HG03520 (cell line): ENCODE measurements around the gene ACAT2.
"Not testable (repeated sequence)": the region's sequence is repeated elsewhere in the genome, so short reads cannot be mapped to it uniquely, and the experiment has no call there.

Experiments
- ATAC-seq: cut with Tn5 transposase; IDR thresholded peaks from one replicate; pipeline ENCODE4 v1.9.1; 2021; ENCODE audit warnings: mild to moderate bottlenecking, moderate library complexity; ENCODE audit not compliant: unreplicated experiment

ACAT2 gene

DNA sequence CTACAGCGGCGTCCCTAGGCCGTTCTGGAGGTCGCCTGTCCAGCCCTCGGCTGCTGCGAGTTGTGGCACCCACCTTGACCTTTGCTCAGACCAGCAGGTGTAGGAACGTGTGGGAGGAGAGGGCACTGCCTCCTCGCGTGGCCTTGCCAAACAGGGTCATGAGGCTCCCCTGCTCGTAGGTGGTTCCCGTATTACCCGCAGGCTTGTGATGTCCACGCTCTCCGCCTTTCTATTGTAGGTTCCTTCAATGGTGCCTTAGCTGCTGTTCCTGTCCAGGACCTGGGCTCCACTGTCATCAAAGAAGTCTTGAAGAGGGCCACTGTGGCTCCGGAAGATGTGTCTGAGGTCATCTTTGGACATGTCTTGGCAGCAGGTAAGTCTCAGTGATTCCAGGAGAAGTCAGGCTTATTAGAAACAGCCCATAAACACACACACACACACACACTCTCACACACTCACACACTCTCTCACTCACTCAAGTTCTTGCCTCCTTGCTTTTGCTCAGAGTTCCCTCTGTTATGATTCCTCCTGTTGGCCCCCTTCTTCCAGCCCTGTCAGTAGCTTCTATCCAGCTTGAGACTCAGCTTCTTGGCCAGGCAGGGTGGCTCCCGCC lies 942 bp downstream of the ACAT2 start:
- ATAC-seq: no peak

DNA sequence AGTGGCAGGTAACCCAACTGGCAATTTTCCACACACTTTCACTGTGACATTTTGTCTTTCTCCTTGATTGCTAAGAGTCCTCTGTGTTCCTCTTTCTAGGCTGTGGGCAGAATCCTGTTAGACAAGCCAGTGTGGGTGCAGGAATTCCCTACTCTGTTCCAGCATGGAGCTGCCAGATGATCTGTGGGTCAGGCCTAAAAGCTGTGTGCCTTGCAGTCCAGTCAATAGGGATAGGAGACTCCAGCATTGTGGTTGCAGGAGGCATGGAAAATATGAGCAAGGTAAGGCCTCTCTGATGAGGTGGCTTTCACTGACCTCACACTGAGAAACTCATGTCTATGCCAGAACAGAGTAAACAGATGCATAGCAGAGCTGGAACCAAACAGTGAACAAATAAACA lies 5.1 kb downstream of the ACAT2 start:
- no peak for ATAC-seq

DNA sequence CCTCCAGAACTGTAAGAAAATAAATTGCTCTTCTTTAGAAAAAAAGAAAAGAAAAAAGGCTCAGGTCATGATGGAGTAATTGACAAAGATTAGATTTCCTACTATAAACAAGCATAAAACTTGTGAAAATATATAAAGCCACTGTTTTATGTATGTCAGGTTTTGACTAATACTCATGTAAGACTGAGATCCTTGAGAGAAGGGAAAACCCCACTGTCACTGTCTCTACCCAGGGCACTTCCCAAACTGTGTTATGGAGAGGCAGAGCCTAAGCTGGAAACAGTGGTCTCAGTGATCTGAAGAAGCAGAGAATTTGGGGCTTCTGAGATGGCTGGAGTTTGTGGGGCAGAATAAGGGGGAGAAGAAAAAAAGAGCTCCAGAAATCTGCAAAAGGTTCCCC lies 7.6 kb downstream of the ACAT2 start:
- ATAC-seq: no peak

DNA sequence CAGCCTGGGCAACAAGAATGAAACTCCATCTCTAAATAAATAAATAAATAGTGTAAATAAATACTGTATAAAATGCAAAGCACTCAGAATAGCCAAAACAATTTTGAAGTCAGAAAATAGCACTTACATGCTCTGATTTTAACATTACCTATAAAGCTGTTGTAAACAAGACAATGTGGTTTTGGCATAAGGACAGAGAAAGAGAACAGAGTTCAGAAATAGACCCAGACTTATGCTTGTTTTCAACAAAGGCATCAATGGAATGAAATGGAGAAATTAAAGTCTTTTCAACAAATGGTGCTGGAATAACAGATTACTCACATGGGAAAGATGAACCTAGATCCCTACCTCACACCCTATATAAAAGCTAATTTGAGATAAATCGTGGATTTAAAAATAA lies 10.4 kb downstream of the ACAT2 start:
- ATAC-seq: no peak

DNA sequence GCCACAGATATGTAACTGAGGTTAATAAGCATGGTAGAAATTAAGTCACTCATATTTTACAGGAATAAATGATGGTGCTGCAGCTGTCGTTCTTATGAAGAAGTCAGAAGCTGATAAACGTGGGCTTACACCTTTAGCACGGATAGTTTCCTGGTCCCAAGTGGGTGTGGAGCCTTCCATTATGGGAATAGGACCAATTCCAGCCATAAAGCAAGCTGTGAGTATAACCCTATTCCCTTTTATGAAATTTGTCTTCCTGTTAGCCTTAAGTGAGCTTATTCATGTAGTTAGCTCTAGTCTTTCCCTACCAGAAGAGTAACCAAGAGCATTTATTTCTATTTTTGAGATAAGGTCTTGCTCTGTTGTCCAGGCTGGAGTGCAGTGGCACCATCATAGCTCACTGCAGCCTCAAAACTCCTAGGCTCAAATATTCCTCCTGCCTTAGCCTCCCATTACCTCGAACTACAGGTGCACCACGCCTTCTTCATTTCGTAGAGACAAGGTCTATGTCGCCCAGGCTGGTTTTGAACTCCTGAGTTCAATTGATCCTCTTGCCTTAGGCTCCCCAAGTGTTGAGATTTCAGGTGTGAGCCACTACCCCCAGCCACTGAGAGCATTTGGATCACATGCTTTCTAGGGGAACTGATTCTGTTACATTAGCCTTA lies 15.5 kb downstream of the ACAT2 start:
- ATAC-seq: no peak

DNA sequence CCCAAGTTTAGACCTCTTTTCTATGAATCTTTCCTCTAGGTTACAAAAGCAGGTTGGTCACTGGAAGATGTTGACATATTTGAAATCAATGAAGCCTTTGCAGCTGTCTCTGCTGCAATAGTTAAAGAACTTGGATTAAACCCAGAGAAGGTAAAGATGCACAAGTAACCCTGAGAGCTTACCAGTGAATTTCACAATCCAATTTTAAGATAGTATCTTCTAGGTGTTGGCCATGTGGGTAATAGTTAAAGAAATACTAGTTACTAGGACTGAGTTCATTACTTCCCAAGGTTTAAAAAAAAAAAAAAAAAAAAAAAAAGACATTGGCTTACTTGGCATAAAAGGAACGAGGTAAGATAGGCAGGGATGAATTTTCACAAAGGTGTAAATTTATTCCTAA lies 16.3 kb downstream of the ACAT2 start:
- no peak for ATAC-seq

DNA sequence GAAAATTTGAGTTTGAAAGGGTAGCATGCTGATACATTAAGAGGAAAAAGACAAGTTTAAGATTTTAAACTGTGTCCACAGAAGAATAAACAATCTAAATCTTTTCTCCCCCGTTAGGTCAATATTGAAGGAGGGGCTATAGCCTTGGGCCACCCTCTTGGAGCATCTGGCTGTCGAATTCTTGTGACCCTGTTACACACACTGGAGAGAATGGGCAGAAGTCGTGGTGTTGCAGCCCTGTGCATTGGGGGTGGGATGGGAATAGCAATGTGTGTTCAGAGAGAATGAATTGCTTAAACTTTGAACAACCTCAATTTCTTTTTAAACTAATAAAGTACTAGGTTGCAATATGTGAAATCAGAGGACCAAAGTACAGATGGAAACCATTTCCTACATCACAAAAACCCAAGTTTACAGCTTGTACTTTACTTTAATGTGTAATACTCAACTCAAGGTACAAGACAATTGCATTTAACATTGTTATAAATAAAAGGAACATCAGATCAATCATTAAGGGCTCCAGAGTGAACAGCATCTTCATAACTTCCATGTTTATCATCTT lies 16.8 kb downstream of the ACAT2 start:
- ATAC-seq: no peak

DNA sequence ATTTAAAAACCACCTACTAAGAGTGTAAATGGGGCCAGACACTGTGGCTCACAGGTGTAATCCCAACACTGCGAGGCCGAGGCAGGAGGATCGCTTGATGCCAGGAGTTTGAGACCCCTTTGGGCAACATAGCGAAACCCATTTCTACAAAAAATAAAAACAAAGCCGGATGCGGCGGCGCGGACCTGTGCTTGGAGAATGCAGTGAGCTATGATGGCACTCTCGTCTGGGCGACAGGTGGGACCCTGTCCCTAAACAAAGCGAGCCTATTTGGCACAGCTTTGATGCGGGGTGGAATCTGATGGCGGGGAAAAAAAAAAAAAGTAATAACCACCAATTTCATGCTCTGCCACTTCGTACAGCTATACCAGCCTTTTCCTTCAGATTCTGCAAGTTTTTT lies 26.4 kb downstream of the ACAT2 start:
- no peak for ATAC-seq

DNA sequence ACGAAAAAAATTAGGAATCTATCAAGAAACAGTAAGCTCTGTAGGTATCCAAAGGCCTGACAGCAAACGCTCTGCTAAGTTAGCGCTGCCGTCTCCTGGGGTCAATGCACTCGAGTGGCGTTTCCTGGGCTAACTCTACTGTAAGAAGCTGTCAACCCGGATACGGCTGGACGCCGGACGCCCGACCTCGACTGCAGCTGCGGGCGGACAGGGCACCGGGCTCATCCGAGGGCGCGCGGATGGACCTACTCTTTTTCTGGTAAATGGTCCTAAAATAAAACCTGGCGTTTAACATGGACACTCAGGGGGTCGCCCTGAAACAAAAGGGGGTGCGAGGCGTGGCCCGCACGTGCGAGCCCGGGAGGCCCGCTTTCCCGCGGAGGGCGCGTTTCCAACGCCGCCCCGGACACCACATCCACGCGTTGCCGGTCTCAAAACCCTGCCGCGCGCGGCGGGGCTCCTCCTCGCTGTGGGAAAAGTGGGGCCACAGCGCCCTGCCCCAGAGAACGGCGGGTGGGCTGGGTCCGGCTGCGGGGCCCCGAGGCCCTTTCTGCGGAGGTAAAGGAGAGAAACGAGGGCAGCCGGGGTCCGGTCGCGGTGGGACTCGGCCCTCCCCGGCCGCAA lies 27.0 kb downstream of the ACAT2 start:
- no peak for ATAC-seq

DNA sequence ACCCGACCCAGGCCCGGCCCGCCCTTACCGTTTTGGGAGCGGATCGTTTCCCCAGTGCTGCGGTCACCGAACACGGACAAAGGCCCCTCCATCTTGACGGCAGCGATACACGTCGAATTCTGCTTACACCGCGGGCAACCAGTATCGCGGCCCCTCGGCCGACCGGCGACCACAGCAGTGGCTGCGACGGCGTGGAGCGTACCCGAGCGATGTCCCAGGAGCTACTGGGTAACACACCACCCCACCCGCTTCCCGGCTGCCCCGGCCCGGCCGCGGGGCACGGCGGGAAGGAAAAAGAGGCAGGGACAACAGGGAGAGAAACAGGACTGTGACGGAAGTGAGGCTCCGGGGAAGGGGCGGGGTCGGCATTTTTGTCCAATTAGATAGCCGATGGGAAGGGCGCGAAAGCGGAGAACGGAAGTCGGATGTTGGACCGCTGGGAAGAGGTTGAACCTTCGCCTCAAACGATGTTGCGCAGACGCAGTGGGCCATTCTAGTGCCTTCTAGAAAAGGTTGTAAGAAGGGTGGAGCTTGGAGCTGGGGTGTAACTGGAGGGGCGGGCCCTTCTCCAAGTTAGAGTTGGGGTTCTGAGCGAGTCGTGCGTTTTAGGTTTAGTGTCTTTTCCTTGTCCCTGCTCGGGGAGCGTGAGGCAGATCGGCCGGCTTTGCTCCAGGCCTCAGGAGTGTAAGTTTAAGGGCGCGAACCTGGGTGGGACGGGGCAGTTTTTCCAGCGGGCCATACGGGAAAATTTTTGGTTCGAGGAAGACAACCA lies 27.7 kb downstream of the ACAT2 start, which contains the start of gene TCP1:
Gene TCP1, minus strand, starts transcription at position 226 of the 772 bp plus-strand sequence. Its CDS starts 134 bp downstream, at position 92.
- peak; percentile 63 for ATAC-seq

DNA sequence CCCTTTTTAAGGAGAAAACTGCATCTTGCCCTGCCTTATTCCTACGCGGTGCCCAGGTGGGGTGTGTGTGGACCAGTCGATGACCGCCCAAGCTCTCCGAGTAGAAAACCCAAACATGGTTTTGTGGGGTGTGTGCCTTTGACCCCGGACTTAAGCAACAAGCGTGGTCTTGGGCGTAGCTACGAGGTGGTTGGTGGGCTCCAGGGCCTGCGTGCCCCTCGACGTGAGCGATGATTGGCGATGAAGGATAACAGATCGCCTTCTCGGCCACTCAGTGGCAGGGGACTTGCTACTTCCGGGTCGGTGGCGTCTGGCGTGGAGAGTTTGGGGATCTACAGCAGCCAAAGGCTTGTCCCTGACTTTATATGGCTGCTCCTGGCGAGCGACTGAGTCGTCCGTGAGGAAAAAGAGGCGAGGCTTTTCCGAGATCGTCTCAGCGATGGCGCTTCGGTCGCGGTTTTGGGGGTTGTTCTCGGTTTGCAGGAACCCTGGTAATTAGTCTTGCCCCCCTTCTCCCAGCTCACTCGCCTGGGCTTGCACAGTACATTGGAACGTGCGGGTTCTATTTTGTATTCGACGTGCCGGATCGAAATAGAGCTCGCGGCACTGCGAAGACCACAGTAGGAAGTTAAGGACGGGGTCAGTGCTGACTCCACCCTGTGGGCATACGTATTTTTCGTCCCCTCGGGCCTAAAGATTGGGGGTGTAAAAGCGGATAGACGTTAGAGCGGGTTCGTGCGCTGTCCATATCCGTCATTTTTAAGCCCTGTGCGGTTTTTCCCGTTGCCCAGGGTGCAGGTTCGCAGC lies 28.5 kb downstream of the ACAT2 start, which contains the start of gene MRPL18:
Gene MRPL18, plus strand, starts transcription at position 319 of the 807 bp plus-strand sequence. Its CDS starts 121 bp downstream, at position 440.
- ATAC-seq: peak; percentile 81

DNA sequence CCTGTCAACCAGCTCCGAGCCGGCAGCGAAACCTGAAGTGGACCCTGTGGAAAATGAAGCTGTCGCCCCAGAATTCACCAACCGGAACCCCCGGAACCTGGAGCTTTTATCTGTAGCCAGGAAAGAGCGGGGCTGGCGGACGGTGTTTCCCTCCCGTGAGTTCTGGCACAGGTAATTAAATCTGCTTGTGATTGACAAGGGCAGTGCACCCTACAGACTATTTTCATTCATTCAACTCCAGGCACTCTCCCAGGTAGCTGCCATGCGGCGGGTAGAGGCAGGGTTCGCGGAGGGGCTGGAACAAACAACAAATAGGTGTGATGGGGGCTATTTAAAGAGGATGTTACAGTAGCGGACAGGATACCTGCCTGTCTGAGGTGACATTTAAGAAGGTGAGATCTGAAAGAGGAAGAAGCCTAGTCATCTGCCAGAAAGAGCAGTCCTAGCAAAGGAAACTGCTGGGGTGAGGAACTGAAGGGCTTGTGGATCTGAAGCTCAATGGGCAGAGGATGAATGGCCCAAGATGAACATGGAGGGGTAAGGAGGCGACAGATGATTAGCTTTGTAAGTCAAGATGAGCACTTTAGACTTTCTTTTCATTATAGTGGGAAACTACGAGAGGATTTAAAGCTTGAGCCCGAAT lies 29.2 kb downstream of the ACAT2 start:
- no peak for ATAC-seq

DNA sequence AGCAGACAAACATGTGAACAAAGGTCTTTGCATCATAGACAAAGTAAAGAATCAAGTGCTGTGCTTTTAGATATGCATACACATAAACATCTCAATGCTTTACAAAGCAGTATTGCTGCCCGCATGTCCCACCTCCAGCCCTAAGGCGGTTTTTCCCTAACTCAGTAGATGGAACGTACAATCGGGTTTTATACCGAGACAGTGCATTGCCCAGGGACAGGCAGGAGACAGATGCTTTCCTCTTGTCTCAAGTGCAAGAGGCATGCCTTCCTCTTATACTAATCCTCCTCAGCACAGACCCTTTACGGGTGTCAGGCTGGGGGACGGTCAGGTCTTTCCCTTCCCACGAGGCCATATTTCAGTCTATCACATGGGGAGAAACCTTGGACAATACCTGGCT lies 33.1 kb downstream of the ACAT2 start:
- ATAC-seq: not testable (repeated sequence)

DNA sequence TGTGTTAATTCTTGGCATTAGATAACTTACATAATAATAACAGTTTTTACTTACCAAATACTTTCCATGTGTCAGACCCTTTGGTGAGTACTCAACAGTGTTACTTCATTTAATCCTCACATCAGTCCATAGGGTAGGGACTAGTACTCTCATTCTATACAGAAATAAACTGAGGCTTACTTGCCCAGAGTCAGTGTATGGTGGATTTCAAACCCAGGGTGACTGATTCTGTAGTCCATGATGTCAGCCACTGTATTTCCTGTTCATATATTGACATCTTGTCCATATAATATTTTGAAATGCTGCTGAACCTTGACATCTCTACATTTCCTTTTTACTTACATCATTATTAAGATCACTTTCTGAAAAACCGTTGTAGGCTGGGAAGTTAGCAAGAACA lies 35.7 kb downstream of the ACAT2 start:
- ATAC-seq: no peak

DNA sequence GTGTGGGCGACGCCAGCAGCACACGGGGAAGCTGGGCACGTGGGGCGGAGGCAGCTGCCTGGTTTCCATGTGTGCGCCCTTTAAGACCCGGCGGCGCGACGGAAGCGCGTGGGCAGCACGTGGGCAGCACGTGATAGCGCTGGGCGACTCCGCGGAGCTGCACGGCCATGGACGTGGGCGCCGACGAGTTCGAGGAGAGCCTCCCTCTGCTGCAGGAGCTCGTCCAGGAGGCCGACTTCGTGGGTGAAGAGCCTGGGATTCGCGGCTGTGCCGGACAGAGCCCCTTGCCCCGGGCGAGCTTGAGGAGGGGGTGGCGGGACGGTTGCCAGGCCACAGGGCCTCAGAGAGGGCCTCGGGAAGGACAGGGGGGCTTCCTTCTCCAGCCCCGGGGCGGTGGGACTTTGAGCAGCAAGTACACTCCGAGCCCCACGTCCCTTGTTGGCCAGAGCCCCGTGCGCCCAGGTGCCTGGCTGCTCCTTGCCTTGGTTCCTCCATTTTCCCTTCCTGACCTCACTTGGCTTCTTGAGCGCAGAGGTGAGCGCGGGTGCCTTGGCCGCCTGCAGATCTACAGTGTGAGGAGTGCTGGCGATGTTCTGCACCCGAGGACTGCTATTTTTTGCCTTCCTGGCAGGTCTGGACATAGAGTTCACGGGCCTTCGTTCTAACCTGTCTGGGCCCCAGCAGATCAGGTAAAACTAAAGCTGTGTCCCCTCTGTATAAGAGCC lies 38.5 kb downstream of the ACAT2 start, which contains the start of gene PNLDC1:
Gene PNLDC1, plus strand, starts transcription at position 136 of the 725 bp plus-strand sequence. Its CDS starts 32 bp downstream, at position 168.
- no peak for ATAC-seq

DNA sequence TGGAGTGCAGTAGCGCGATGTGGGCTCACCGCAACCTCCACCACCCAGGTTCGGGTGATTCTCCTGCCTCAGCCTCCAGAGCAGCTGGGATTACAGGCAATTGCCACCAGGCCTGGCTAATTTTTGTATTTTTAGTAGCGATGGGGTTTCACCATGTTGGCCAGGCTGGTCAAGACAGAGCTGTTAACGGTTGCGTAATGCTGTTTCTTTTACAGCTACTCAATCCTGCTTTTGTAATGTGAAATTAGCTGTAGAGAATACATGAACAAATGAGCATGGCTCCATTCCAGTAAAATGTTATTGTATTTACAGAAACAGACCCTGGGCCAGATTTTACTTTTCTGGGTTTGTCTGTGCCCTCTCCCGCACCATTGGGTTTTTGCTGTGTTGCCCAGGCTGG lies 40.1 kb downstream of the ACAT2 start:
- ATAC-seq: no peak

DNA sequence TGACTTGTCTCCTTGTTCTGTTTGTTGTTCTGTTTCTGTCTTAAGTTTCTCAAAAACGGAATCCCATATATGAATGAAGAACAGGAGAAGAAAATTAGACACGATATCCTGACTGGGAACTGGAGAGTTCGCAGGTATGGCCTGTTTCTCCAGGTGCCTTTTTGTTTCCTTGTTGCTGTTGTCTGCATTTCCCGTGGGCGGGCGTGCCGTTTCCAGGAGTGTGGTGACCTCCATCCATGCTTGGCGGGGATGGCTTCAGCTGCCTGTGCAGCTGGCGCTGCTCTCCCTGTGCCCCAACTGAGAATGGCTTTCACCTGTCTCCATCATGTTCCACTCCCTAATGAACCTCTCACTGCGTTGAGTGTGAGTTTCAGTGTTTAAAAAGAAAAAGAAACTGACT lies 42.7 kb downstream of the ACAT2 start:
- no peak for ATAC-seq

DNA sequence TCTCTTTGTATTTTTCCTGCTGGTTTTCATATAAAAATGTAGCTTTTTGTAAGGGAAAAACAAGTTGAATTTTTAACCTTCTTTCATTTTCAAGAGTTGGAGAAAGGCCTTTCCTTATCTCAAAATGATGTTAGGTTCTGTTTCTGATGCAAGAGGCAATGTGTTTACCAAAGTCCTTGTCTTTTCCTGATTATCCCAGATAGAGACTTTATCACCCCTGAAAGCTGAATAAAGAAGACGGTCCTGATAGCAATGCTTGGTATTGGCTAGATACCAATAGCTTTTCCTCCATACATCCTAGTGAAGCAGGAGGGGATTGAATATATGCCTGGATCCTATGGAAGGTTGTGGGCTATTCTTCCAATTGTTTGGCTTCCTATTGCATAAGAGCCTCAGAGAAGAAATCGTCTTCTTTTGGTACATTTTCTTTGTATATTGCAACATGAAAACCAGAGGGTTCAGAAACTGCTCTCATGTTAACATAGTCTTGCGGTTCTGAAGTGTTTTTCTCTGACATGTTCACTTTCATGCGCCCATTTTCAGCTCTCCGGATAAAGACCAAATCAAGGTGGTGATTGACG lies 43.7 kb downstream of the ACAT2 start:
- no peak for ATAC-seq

DNA sequence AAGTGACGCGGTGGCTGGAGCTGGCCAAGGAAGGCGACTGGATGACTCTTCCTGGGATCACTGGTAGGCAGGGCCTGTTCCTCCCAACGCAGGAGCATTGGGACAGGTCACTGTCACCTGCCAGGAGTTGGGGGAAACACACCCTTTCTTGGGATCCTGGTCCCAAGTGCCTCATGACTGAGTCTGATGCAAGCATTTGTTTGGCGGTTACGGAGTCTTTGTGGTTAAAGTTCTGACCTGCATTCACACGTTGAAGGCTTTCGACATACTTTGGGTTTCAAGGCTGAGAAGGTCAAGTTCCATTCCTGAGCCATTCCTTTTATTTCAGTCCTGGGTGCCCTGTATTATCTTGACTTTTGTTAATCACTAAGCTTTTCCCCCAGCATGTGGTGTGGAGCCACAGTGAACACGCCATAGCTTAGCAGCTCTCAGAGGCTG lies 44.2 kb downstream of the ACAT2 start:
- no peak for ATAC-seq
